Kidney epithelial cell (primary cell): ENCODE data around the gene PHF21A. TPM values are rescaled to one million over a fixed set of nuclear protein-coding genes. Genes with fewer than 3 reads are reported as not detected.
"Not testable (repeated sequence)": the region's sequence is repeated elsewhere in the genome, so short reads cannot be mapped to it uniquely, and the experiment has no call there.

Experiments used
- DNase-seq: peaks from one replicate; pipeline ENCODE4 v3.0.0-alpha.2; 2010; ENCODE audit warnings: low read depth
- H3K27me3 ChIP-seq: 2 replicates; pipeline ENCODE4 v1.6.0; 2011; ENCODE audit warnings: low read length; ENCODE audit not compliant: control insufficient read depth, insufficient read depth
- H3K36me3 ChIP-seq: 2 replicates; pipeline ENCODE4 v1.5.1; 2011; ENCODE audit warnings: low read length; ENCODE audit not compliant: control insufficient read depth, insufficient read depth
- H3K4me3 ChIP-seq: 2 replicates; pipeline ENCODE4 v1.5.1; 2011; ENCODE audit warnings: low read depth, mild to moderate bottlenecking, control low read depth, low read length
- total RNA-seq: library from RNA; depleted of rRNA; stranded (reverse); fragments of >200 nt; gene quantifications from 2 replicates; pipeline ENCODE4 v1.2.3, GENCODE V29; 2015
- TF ChIP-seq, protein P1 (sequence below): IDR thresholded peaks from 2 replicates; pipeline ENCODE4 v1.5.1; 2011; ENCODE audit warnings: mild to moderate bottlenecking, moderate library complexity, low read length, control low read depth, inconsistent platforms; ENCODE audit not compliant: insufficient read depth, poor library complexity, severe bottlenecking

Gene PHF21A
- total RNA-seq, 1 donor from 2014 or later: 11.8 TPM

GRCh38 chr11:46118702-46119351, 2.4 kb downstream of the PHF21A start:
- no peak for DNase-seq
- Histone ChIP-seq H3K36me3 (no peaks in the 10 kb centered on the region), H3K27me3 (no peaks in the 10 kb centered on the region), H3K4me3 (peak overlapping the region; percentile 65)
- TF ChIP-seq, protein P1, sequence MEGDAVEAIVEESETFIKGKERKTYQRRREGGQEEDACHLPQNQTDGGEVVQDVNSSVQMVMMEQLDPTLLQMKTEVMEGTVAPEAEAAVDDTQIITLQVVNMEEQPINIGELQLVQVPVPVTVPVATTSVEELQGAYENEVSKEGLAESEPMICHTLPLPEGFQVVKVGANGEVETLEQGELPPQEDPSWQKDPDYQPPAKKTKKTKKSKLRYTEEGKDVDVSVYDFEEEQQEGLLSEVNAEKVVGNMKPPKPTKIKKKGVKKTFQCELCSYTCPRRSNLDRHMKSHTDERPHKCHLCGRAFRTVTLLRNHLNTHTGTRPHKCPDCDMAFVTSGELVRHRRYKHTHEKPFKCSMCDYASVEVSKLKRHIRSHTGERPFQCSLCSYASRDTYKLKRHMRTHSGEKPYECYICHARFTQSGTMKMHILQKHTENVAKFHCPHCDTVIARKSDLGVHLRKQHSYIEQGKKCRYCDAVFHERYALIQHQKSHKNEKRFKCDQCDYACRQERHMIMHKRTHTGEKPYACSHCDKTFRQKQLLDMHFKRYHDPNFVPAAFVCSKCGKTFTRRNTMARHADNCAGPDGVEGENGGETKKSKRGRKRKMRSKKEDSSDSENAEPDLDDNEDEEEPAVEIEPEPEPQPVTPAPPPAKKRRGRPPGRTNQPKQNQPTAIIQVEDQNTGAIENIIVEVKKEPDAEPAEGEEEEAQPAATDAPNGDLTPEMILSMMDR: no peak

- Histone ChIP-seq H3K4me3 (no peak overlapping the region), H3K36me3 (no peaks in the 10 kb centered on the region), H3K27me3 (no peaks in the 10 kb centered on the region)
- TF ChIP-seq, protein P1: peak; percentile 26
- no peak for DNase-seq
These were observed 3.4 kb downstream of the PHF21A start for GRCh38 chr11:46117842-46118241.

GRCh38 chr11:46116712-46117037, 4.6 kb downstream of the PHF21A start:
- H3K27me3 ChIP-seq, H3K36me3 ChIP-seq, H3K4me3 ChIP-seq, DNase-seq: not testable (repeated sequence)

DNA sequence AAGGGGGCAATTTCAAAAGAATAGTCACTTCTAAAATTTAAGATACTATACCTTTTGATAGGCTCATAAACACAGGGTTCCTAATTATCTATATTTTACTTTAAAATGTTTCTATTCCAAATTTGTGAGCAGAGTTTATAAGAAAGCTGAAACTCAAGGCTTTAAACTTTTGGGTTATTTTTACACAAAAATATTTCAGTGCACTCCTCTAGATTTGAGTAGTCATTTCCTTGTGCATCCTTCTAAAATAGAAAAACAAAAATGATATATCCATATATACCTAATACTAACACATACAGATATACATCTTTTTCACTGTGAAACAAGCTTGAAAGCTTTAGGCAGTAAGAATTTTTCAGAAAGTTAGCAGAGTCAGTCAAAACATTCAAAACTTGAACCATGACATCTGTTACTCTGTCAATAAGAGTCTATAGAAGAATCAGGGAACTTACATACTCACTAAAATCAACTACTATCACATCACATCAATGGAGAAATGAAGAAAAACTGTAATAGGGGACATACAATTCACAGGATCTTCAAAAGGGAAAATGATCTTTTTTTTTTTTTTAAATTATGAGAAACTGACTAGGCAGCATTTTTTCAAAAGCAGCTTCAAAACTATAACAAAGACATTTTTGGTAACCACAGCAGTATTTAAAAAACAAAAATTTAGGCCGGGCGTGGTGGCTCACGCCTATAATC, 5.1 kb downstream of the PHF21A start:
- TF ChIP-seq, protein P1: no peak
- no peaks in the 10 kb centered on the region for H3K36me3 ChIP-seq
- DNase-seq: no peak

DNA sequence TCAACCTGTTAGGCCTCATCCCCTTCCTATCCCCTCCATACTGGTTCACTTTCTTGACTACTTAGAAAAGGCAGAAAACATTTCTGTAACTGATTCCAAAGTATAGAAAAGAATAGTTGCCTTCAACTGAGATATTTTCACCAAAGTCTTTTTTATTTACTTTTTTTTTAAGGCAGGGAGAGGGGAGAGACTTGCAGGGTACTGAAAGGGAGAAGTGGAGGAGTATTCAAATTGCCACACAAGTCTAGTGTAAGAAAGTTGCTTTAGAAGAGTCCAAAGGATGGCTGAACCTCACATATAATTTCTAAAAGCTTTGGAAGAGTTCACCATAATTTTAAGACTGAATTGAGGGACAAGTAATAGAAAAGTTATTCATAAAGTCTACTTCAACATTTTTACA, 6.3 kb downstream of the PHF21A start:
- no peak for DNase-seq
- no peaks in the 10 kb centered on the region for H3K27me3 ChIP-seq
- H3K4me3 ChIP-seq: no peak overlapping the region
- H3K36me3 ChIP-seq: no peaks in the 10 kb centered on the region
- TF ChIP-seq, protein P1: no peak

More for the DNA sequence above, 5.1 kb downstream of the PHF21A start:
- Histone ChIP-seq H3K27me3 (no peaks in the 10 kb centered on the region), H3K4me3 (no peak overlapping the region)

GRCh38 chr11:46114378-46114777, 6.9 kb downstream of the PHF21A start:
- Histone ChIP-seq H3K4me3 (no peak overlapping the region), H3K27me3 (no peaks in the 10 kb centered on the region), H3K36me3 (no peaks in the 10 kb centered on the region)
- no peak for DNase-seq
- TF ChIP-seq, protein P1: no peak
